GM13976 (cell line): ENCODE results near the gene GALNT13.

ENCODE experiments used
- DNase-seq: peaks from one replicate; pipeline ENCODE4 v3.0.0; 2012; ENCODE audit warnings: low spot score
- in situ Hi-C: fragments of 300-500 bp; cut with MboI; formaldehyde crosslinking; loops from one replicate; pipeline ENCODE4 v1.12.0; 2022; ENCODE audit warnings: low sequenced_read_pairs, mixed read lengths, inconsistent platforms; ENCODE audit not compliant: unreplicated experiment
- TF ChIP-seq, protein P1 (sequence below): IDR thresholded peaks from 2 replicates; pipeline ENCODE4 v1.5.1; 2012; ENCODE audit warnings: borderline replicate concordance, mild to moderate bottlenecking; ENCODE audit not compliant: insufficient read depth; ENCODE audit errors: extremely low read depth, missing control alignments, control extremely low read depth

The GALNT13 gene

DNA sequence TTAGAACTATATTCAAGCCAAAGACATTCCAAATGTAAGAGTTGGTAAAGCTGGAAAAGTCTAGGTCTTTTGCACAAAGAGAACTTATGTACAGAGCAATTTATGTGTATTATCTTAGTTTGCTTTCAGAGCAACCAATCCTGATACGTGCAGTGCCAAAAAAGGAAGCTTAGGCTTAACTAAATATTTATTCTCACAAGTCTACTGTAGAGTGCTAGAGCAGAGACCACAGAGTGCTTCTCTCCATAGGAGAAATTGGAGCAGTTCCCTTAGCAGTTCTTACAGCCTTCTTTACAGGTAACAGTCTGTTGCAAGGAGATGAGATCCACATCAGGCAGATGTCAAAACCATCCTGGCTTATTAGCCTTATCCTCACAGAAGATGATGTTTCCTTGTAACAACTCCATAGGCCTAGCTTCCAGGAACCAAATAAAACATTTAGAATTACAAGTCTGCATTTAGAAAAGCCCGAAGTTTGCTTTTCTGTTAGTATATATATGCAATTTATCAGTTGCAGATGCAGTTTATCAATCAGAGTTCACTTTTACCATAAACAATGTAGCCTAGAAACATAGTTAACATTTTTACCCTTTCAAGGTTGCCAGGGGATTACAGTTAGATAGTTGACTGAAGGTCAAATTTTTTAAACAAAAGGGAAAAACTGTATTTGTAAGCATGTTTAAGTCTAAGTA, 576.2 kb downstream of the GALNT13 start:
- DNase-seq, result no peak
- TF ChIP-seq, protein P1, sequence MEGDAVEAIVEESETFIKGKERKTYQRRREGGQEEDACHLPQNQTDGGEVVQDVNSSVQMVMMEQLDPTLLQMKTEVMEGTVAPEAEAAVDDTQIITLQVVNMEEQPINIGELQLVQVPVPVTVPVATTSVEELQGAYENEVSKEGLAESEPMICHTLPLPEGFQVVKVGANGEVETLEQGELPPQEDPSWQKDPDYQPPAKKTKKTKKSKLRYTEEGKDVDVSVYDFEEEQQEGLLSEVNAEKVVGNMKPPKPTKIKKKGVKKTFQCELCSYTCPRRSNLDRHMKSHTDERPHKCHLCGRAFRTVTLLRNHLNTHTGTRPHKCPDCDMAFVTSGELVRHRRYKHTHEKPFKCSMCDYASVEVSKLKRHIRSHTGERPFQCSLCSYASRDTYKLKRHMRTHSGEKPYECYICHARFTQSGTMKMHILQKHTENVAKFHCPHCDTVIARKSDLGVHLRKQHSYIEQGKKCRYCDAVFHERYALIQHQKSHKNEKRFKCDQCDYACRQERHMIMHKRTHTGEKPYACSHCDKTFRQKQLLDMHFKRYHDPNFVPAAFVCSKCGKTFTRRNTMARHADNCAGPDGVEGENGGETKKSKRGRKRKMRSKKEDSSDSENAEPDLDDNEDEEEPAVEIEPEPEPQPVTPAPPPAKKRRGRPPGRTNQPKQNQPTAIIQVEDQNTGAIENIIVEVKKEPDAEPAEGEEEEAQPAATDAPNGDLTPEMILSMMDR, result no peak
- in situ Hi-C loops, result no loop called here

DNA sequence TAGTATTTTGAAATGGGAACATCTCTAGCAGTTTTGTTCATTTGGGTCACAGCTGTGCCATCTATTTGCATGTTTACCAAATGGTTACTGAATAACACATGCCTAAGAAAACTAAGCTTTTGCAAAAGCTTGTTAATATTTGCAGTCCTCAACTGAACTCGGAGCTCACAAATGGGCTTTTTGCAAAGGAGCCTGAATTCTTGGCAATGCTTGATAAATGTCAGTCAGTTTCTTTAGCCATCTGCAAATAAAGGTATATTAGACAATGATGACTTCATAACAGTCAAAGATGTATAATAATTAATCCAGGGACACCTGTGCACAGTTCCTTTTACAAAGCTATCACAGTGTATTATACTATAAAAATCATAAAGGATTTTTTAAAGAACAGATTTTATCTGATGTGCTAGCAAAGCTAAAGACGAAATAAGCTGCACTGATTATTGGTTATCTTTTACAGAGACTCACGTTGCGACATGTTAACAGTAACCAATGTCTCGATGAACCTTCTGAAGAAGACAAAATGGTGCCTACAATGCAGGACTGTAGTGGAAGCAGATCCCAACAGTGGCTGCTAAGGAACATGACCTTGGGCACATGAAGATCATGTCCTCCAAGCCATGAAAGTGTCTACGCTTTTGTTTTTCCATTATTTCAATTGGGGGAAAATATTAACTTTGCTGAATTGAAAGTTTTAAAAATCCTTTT, 578.4 kb downstream of the GALNT13 start:
- TF ChIP-seq, protein P1, result no peak
- no peak for DNase-seq
- in situ Hi-C loops, result no loop called here

DNA sequence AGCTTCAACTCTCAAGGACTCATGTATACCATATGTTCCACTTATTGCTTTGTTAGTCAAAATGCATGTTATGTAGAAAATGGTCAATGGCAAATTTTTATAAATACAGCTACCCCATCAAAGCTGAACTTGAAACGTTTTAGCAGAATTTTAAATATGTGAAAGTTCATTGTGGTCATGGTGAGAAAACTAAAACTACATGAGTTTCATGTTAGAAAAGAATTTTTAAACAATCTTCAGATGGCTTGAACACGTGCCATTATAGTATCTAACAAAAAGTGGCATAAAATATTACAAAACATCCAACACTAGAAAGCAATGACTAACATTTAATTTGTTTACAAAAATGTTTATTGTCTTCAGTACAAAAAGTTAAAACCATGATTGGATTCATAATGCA, 580.7 kb downstream of the GALNT13 start:
- TF ChIP-seq, protein P1, result no peak
- in situ Hi-C loops, result no loop called here
- DNase-seq, result no peak

DNA sequence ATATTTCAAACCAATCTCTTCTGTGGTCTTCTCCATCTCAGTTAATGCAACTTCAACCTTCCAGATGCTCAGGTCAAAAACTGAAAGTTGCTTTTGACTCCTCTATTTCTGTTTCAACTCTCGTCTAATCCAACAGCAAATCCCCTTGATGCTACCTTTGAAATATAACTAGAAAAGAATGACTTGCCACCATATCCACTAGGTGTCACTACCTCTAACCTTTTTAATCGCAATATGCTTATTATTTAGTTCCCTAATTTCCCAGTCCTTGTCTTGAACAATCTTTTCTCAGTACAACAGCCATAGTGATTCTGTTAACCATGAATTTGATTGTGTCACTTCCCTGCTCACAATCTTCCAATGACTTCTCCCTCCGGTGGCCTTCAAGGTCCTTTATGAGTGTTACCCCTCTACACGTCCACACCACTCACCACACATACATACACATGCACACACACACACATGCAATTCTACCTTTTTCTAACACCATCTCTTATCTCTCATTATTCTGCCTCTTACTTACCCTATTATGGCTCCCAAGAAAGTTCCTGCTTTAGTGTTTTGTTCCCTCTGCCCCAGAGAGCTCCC, 581.3 kb downstream of the GALNT13 start:
- in situ Hi-C loops, result no loop called here
- peak; percentile 6 for DNase-seq
- TF ChIP-seq, protein P1, result peak; percentile 52

DNA sequence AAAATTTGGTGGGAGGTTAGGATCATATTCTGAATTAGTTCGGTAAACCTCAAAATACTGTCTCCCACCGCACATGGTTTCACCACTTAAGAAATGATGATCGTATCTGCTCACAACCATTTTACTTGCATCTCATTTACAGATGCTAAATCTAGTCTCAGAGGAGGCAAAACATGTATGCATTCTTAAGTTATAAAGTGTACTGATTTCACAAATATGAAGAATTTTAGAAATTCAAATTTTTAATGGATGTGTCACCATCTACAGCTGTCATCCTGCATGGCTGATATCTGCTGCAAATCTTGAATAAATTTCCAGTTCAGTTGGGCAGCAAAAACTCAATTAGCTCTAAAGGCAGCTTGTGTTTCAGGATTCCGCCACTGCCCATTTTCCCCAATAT, 583.4 kb downstream of the GALNT13 start:
- DNase-seq, result no peak
- in situ Hi-C loops, result no loop called here
- TF ChIP-seq, protein P1, result no peak

DNA sequence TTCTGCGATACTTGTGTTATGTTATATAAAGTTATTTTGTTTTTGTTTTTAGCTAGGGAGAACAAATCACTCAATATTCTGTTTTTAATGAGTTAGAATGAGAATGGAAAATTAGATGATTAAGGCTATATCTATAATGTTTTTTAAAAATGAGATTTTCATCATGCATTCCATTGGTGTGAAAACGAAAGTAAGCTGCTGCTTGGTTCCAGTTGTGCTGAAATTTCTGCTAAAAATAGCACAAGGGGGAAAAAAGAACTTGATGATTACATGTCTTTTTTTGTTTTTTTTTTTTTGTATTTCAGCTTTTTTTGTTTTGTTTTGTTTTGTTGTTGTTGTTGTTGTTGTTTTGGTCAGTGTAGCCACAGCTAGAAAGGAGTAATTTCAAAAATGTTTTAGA, 584.1 kb downstream of the GALNT13 start:
- TF ChIP-seq, protein P1, result no peak
- no peak for DNase-seq
- in situ Hi-C loops, result no loop called here
